SK-N-SH (cell line): ENCODE measurements around the gene RILPL1.

Experiments used
- CTCF ChIP-seq: fragments of 200-600 bp; sonication (generic); IDR thresholded peaks from 2 replicates; pipeline ENCODE4 v1.6.1; 2017; ENCODE audit warnings: antibody characterized with exemption, mild to moderate bottlenecking, moderate library complexity
- EP300 ChIP-seq, 2 experiments: IDR thresholded peaks; 2 replicates each; pipeline versions ENCODE4 v1.4.0 to v1.6.1; 2012; ENCODE audit warnings: borderline replicate concordance in 1 of 2, low read depth in 1 of 2, low read length in 1 of 2
- JUND ChIP-seq: IDR thresholded peaks from 2 replicates; pipeline ENCODE4 v1.4.0; 2012
- SMC3 ChIP-seq: IDR thresholded peaks from 2 replicates; pipeline ENCODE4 v1.6.1; 2012; ENCODE audit warnings: low read depth, low read length, improper control_type of control experiment

- TF ChIP-seq CTCF (no peak), SMC3 (no peak), JUND (no peak), EP300 (IDR thresholded peaks at IDR 0.05; ENCODE audit: borderline replicate concordance in 1 of 2, low read depth in 1 of 2, low read length in 1 of 2) (no peak)
Observed at GRCh38 chr12:123520567-123521474, 12.7 kb downstream of the RILPL1 start.
